ENCODE data around the gene VPS37D. TPM values are rescaled to one million over a fixed set of nuclear protein-coding genes. Genes with fewer than 3 reads are reported as not detected.

VPS37D gene
- total and polyA plus RNA-seq, 2 experiments from 2014 or later, result 2.2 to 7.0 TPM

- ATAC-seq (no peak), DNase-seq (ENCODE audit: low spot score) (no peak)
- Mint-ChIP-seq H3K4me3 (peak overlapping the region; percentile 95), H3K4me1 (peaks cover 17% of the 10 kb centered on the region), H3K9me3 (no peaks in the 10 kb centered on the region; the same call in 2 of the 3 replicates), H3K36me3 (ENCODE audit: low read depth) (peaks cover 23% of the 10 kb centered on the region), H3K27ac (no peak overlapping the region), H3K27me3 (ENCODE audit: insufficient read depth, low read depth, poor library complexity) (peaks cover 14% of the 10 kb centered on the region)
- H3K27me3 ChIP-seq (ENCODE audit: insufficient read depth), result no peaks in the 10 kb centered on the region
- H4K20me1 ChIP-seq (replicated peaks; ENCODE audit: insufficient read depth), result peaks cover 5% of the 10 kb centered on the region
- H3K9me2 ChIP-seq (ENCODE audit: insufficient read depth), result no peaks in the 10 kb centered on the region
- peaks cover 9% of the 10 kb centered on the region for H3K4me1 ChIP-seq (ENCODE audit: insufficient read depth)
- peaks cover 61% of the 10 kb centered on the region for H3K79me2 ChIP-seq (replicated peaks; ENCODE audit: insufficient read depth)
- no peak for TF ChIP-seq EZH2phosphoT487 (IDR thresholded peaks at IDR 0.05; ENCODE audit: unreplicated experiment)
- TF ChIP-seq ZNF462 (CRISPR knock-in tag; IDR thresholded peaks at IDR 0.05), result no peak
- no peak for TF ChIP-seq JUNB (IDR thresholded peaks at IDR 0.05; ENCODE audit: unreplicated experiment)
- TF ChIP-seq EZH2 (IDR thresholded peaks at IDR 0.05; ENCODE audit: low read depth, unreplicated experiment), result no peak
- TF ChIP-seq ZNF114 (CRISPR knock-in tag; IDR thresholded peaks at IDR 0.05), result no peak
- TF ChIP-seq ETS1 (IDR thresholded peaks at IDR 0.05), result no peak
- TF ChIP-seq CTCF (conservative IDR thresholded peaks at IDR 0.05; ENCODE audit: low read depth in 2 of 2), result no peak
- no peak for TF ChIP-seq NANOG (IDR thresholded peaks at IDR 0.05; ENCODE audit: borderline replicate concordance)
- H3K36me3 ChIP-seq (ENCODE audit: insufficient read depth), result peaks cover 3% of the 10 kb centered on the region; the same call in 1 of the 2 replicates
- H3K4me2 ChIP-seq, result peak overlapping the region; percentile 92; the same call in 1 of the 2 replicates
- H3F3A ChIP-seq (replicated peaks; ENCODE audit: low read depth), result no peaks in the 10 kb centered on the region
- H3K27ac ChIP-seq (ENCODE audit: low read depth), result no peak overlapping the region
- H3K4me3 ChIP-seq, result peak overlapping the region; percentile 100; the same call in 1 of the 2 replicates
- H2AFZ ChIP-seq, result no peak overlapping the region
Observed at GRCh38 chr7:73681031-73681430, 13.4 kb downstream of the VPS37D start.

Data from GM23338 (cell line).